Measurements from ENCODE around the gene TIMM23.
"Not testable (repeated sequence)": the region's sequence is repeated elsewhere in the genome, so short reads cannot be mapped to it uniquely, and the experiment has no call there.

The TIMM23 gene, protein sequence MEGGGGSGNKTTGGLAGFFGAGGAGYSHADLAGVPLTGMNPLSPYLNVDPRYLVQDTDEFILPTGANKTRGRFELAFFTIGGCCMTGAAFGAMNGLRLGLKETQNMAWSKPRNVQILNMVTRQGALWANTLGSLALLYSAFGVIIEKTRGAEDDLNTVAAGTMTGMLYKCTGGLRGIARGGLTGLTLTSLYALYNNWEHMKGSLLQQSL

DNA sequence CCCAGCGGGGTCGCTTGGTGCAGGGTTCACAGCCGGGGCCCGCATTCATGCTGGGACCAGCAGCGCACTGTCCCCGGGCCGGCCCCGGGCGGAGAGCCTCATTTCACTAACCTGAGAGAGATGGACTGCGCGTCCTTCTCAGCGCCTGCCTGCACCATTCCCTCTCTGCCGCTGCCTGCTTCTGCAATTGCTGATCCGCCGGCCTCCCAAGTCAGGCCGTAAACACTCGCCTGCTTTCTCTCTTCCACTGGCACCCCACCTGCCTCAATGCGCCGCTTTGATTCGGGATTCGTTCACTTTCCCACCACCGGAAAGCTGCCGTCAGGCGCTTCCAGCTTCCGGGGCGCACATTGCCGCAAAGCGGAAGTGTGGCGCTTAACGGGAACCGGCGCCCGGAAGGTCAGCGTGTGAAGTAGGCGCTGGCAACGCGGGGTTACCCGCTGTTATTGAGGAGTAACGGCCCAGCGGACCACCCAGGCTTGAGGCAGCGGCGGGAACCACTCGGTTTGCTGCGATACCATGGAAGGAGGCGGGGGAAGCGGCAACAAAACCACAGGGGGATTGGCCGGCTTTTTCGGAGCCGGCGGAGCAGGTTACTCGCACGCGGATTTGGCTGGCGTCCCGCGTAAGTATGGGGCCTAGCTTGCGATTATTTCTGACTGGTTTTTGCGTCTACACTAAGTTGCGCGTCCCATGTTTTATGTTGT lies at the start of gene TIMM23:
TSS of gene TIMM23 (plus strand) at position 384 of the 707 bp plus-strand sequence. CDS start at position 520, 136 bp downstream.
- peak; percentile 43 for DNase-seq

DNA sequence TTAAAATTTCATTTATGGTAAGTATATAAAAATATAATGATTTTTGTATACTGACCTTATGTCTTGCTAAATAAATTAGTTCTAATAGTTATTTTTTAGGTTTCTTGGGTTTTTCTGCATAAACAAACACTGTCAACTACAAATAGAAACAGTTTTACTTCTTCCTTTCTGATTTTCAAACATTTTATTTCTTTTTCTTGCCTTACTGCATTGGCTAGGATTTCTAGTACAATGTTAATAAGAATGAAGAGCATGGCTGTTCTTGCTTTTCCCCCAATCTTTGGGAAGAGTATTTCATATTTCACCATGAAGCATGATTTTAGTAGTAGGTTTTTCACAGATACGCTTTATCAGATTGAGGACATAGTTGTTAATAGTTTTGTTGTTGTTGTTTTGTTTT lies 45.5 kb upstream of the TIMM23 start:
- DNase-seq = not testable (repeated sequence)

DNA sequence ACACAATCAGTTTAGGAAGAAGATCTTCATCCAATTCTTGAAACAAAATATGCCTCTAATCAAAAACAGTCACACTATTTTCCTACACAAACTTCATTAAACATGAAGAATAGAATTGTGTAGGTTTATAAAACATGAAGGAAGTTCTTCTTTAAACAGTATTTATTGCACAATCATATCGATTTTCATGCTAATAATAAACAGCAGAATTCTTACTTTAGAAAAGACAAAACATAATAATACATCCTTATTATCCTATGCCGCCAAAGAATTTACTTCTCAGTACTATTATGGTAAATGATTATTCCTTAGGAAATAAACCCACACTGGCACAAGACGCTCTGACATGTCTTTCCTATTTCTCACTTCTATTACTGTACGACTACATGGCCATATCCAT lies 41.0 kb upstream of the TIMM23 start:
- DNase-seq = not testable (repeated sequence)

DNA sequence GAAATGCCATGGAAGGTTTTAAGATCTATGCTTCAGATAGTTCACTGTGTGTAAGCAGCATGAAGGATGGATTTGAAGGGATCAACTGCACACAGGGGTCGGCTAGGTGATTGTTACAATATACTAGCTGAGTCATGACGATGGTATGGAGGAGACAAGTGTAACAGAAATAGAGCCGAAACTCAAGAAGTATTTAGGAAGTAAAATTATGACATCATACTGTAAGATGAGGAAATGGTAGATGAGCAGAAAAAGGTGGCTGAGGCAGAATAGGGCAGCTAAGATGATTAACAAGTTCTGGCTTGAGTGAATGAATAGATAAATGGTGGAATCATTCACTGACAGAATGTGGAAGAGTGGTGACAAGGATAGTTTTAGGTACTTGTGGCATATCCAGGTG lies 37.5 kb upstream of the TIMM23 start:
- not testable (repeated sequence) for DNase-seq

DNA sequence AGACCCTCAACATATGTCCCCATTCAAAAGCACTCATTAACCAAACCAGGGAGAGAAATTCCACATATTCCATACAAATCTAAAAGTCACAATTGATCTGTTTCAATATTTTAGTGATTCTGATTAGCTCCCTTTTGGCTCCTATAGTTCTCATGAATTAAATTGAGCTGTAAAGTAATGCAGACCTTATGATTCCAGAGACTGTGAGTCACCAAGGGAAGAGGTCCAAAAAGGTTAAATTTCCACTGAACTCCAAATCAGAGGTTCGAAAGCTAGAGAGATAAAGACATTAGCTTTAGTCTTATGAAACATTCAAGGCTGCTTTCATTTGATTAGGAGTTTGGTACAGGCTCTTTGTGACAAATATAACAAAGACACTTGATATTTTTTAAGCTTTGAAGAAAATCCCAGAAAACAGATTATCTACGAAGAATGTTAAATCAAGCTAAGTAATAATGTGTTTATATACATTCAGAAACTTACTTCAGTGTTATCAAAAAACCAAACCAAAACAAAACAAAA lies 33.1 kb upstream of the TIMM23 start:
- DNase-seq = not testable (repeated sequence)

DNA sequence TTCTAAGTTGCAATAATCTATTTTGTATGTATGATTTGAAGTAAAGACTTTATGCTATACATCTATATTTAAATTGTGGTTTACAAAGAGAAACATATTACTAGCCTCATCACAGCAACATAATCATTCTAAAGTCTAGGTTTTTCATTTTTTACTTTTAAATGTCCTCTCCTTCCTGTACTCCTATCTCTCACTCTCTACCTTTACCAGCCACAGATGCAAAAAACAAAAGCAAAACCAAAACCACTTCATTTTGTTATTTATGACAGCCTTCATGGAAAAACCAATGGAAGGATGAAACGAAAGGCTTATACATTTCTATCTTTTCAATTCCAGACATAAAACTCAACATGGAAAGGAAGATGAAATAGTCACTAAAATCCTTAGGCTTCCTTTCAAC lies 31.1 kb upstream of the TIMM23 start:
- DNase-seq = not testable (repeated sequence)

DNA sequence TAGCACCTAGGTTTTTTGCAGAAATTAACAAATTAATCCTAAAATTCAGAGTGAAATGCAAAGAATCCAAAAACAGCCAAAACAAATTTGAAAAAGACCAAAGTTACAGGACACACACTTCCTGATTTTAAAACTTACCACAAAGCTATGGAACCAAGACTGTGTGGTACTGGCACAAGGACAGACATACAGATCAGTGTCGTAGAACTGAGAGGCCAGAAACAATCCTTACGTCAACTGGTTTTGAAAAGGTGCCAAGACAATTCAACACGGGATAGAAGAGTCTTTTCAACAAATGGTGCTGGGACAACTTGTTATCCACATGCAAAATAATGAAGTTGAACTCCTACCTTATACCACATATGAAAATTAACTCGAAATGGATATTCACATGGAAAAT lies 26.8 kb upstream of the TIMM23 start:
- not testable (repeated sequence) for DNase-seq

DNA sequence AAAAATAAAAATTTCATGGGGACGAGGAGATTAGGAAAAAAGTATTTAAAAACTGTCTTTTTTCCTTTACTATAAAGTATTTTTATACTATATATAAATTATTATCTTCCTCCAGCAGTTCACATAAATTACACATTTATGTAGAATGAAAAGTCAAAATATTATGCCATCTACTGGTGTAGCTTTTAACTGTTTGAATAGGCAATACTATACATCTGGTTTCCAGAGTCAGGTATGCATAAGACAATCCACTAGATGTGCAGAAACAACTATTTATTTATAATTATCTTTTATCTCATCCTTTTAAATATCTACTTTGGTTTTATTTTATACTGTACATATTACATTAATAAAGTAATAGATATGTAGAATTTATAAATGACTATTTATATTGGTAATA lies 24.9 kb upstream of the TIMM23 start:
- not testable (repeated sequence) for DNase-seq

DNA sequence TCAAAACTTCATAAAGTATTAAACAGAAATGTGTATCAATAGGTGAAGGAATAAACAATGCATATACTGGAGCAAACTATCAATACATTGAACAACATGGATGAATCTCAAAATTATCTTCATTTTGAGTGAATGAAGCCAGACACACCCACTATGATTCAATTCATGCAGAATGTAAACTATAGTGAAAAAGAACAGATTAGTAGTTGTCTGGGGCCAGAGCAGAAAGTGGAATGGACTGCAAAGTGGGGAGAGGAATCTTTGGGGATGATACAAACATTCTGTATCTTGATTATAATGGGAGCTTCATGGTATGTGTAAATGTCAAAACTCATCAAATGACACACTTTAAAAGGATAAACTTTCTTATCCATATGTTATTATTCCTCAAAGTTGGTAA lies 23.5 kb upstream of the TIMM23 start:
- not testable (repeated sequence) for DNase-seq

DNA sequence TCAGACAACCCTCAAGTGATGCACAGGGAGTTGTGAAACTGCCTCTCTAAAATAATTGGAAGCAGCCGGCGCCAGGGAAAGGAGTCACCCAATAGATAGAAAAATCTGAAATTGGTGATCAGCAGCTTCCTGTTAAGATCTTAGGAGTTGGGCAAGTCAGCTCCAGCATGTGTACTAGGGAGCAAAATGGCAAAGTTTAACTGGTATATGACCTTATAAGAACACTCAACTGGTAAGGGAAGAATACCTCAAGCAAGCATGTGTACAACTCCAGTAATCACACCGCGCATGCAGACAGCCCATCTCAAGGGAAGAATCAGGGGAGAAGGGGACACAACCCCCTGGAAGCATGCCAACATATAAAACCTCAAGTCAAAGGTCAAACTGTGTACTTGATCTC lies 17.9 kb upstream of the TIMM23 start:
- DNase-seq = not testable (repeated sequence)

DNA sequence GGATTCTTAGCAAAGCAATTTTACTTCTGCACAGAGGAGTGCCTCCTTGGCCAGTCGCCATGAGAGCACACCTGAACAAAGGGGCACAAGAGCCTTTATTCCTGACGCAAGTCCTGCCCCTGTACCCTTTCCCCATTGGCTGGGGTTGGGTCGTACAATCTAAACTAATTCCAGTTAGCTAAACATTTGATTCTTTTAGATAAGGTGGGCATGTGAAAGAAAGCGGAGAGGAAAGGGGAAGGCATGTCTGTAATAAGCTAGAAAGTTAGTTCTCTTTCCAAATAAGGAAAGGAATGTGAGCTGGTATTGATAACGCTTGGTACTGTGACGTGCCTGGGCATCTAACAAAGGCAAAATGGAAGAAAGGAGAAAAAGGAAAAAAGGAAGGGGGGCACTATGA lies 15.7 kb upstream of the TIMM23 start:
- DNase-seq = not testable (repeated sequence)

DNA sequence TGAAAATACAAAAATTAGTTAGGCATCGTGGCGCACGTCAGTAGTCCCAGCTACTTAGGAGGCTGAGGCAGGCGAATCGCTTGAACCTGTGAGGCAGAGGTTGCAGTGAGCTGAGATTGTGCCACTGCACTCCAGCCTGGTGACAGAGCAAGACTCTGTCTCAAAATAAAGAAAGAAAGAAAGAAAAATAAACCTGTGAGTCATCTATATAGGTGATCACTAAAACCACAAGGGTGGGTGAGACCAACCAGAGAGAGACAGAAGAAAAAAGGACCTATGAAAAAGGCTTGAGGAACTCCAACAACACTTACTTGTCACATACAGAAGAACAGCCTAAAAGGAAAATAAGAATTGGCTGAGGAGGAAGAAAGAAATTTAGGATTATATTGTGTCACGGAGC lies 14.4 kb upstream of the TIMM23 start:
- not testable (repeated sequence) for DNase-seq

DNA sequence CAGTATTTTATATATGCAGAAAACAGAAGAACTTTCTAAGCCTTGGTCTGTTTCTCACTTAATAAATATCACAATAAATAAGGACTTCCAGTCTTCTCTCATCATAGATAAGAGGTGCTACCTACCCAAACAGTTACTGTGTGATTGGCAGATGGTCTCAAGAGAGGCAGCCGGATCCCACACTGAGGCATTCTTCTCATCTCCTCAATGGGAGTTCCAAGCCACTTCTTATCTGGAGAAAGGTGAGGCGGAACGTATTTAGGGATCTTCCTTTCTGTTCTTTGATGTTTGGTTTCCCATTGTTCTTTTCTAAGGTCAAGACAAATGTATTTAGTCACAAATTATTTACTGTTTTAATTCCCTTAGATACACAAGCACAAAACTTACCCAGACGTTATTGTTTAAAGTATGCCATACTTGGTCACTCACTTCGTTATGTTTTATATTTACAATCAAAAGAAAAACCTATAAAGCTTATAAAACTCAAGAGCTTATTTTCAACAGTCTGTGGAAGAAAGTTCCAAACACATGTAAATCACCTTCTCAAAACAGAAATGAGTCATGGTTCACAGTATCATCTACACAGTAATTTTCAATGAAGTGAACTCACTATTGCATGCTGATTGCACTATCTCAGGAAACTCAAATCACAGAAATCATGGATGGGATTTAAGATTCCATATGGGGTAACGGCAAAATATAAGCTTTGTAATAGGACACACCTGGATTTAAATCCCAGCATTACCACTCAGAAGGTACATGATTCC lies 9.4 kb upstream of the TIMM23 start:
- DNase-seq = not testable (repeated sequence)

DNA sequence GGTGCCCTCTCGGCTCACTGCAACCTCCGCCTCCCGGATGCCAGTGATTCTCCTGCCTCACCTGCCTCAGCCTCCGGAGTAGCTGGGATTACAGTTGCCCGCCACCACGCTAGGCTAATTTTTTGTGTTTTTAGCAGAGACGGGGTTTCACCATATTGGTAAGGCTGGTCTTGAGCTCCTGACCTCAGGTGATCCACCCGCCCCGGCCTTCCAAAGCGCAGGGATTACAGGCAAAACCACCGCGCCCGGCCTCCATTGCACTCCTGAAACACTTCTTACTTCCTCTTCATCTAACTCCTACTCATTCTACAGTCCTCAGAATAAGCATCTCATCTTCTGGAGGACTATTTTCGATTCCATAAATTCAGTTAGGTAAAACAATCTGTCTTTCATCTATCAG lies 1.3 kb upstream of the TIMM23 start:
- DNase-seq = not testable (repeated sequence)

DNA sequence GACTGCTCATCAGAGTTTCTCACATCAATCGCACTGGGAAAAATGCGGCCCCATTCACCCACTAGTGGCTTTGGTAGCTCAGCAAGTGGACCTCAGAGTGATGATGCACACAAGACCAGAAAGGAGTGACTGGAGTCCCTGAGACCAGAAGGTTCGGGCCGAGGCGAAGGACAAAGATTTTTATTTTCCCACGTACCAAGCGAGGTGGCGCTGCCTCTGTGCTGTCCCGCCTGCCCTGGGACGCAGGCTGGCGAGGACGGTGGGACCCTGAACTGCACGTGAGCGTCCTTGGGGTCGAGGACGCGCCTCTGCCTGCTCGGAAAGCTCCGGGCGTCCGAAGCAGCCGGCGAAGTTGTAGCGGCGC lies 565 bp upstream of the TIMM23 start:
- not testable (repeated sequence) for DNase-seq

DNA sequence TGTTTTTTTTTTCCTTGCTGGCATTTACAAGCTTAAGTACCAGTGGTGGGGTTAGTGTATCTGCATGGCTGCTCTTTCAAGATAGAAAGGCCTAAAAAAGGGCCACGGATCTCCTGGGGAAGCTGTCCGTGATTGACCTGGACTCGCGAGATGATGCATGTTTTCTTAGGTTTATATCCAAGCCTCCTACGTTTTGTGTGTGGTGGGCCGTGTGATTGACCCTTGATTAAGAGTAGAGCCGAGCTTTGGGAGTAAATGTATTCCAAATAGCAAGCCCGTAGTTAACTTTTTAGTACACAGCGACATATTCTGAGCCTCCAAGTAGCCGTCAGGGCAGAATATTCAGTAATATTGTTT lies 502 bp downstream of the TIMM23 start:
- not testable (repeated sequence) for DNase-seq

DNA sequence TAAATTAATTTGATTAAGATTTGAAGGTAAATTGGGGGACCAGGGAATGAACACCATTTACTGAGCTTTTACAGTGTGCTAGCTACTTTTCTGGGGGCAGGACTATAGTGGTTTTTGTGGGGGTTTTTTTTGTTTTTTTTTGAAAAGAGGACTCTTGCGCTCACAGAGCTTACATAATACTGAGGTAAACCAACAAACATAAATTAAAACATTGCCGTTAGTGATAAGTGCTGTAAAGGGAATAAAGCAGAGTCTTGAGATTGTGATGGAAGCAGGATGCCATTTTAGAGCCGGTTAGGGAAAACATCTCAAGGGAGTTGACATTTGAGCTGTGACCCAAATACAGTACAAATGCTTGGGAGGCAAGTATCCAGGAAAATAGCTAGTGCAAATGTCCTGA lies 1.8 kb downstream of the TIMM23 start:
- DNase-seq = not testable (repeated sequence)

DNA sequence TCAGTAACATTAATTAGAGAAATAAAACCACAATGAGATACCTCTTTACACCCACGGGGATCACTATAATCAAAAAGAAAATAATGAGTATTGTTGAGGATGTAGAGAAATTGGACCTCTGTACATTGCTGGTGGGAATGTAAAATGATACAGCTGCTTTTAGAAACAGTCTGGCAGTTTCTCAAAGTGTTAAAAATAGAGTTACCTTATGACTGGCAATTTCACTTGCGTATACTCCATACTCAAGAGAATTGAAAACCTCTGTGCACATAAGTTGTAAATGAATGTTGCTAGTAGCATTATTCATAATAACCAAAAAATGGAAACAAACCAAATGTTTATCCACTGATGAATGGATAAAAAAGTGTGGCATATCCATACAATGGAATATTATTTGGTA lies 6.3 kb downstream of the TIMM23 start:
- DNase-seq = not testable (repeated sequence)

DNA sequence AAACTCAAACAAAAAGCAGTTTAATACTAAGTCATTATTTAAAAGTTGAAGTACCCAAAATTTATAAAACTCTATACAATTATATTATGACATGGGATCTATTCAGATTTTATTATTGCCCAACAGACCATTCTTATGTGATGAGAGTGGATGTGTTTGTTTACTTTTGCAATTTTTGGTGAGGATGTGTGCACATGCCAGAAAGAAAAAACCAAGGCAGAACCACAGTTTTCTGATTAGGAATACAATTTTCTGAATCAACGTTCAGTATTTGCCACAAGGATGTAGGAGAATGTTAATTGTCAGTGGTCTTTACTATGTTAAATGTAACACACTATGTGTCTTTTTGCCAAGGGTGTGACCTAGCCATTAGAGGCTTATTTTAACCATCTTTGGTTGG lies 9.1 kb downstream of the TIMM23 start:
- DNase-seq = not testable (repeated sequence)

DNA sequence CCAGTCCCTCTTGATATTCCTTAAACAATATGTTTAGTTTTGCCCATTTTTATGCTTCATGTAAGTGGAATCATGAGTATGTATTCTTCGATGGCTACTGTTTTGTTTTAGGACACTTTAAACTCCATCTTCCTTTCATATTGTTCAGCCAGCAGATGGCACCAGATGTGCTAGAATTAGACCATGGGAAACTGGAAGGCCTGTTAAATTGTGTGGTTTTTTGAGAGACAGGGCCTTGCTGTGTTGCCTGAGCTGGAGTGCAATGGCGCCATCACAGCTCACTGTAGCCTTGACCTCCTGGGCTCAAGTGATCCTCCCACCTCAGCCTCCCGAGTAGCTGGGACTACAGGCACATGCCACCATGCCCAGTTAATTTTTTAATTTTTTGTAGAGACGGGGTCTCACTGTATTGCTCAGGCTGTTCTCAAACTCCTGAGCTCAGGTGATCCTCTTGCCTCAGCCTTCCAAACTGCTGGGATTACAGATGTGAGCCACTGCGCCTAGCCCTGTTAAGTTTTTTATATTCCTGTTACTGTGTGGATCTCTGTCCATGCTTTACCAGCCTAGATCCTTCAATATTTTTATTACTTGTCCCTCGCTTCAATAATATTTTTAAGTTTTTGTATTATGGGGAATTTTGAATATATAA lies 11.4 kb downstream of the TIMM23 start:
- DNase-seq = not testable (repeated sequence)

DNA sequence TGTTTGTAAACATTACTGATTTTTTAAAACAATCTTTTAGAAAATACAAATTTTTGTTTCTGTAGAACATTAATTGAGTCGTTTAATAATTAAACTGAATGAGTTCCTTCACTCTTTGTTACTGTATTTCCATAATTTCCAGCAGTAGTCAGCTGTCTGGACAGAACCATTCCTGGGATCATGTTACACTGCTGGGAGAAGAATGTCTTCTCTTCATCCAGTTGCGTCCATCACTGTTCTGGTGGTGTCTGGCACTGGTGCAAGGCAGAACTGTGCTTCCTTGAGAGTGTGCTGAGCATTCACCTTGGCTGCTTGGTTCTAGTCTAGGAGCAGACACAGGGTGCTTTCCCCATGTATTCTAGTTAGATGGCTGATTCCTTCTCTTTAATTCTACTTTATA lies 12.2 kb downstream of the TIMM23 start:
- DNase-seq = not testable (repeated sequence)

DNA sequence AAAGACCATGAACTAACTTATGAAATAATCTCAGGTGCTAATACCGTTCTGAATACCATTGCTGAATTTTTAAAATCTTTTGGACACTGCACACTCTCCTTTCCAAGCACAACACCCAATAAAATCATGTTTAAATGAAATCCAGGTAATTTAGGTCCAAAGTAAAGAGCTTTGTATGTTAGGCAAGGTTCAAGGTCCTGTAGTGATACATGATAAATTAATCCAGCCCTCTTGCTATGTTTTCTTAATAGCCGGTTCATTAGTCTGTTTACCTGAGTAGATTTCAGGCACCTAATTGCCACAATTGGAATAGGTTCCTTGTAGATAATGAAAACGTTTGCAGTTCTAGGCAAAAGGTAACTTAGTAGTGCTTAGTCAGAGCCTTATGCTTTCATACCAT lies 13.3 kb downstream of the TIMM23 start:
- not testable (repeated sequence) for DNase-seq

DNA sequence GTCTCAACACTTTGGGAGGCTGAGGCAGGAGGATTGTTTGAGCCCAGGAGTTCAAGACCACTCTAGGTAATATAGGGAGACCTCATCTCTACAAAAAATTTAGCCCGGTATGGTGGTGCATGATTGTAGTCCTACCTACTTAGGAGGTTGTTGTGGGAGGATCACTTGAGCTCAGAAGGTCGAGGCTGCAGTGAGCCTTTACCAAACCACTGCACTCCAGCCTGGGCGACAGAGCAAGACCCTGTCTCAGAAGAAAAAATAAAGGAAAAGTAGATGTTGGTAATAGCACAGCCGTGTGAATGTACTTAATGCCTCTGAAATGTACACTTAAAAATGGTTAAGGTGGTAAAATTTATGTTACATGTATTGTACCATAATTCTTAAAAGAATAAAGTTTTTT lies 25.3 kb downstream of the TIMM23 start:
- no peak for DNase-seq
